Endothelial cell of umbilical vein (primary cell): Measurements from ENCODE around the gene MACROD2. TPM values are rescaled to one million over a fixed set of nuclear protein-coding genes. Genes with fewer than 3 reads are reported as not detected.

Experiments used
- BruUV-seq: library from RNA; stranded (reverse); fragments of 400-500 nt; replicated peaks from 2 replicates; lab custom pipeline; 2021; lab: Mats Ljungman, UMichigan
- CTCF ChIA-PET: fragments of 300-600, 350-600 bp; sonication (Branson Sonifier 250); formaldehyde crosslinking; loops from one replicate; lab custom pipeline; 2021; ENCODE audit warnings: antibody characterized with exemption, inconsistent platforms; lab: Charles Lee
- POLR2A ChIA-PET: fragments of 300-600, 350-600 bp; sonication (Branson Sonifier 250); formaldehyde crosslinking; loops from one replicate; lab custom pipeline; 2021; ENCODE audit warnings: antibody characterized with exemption, inconsistent platforms; lab: Charles Lee
- DNase-seq: peaks from one replicate; pipeline ENCODE4 v3.0.0-alpha.2; 2011; ENCODE audit warnings: low read depth, low spot score
- FAIRE-seq: peaks from 2 replicates; lab custom pipeline; 2011; peaks lifted over from hg19 to GRCh38; lab: Jason Lieb, UNC
- H2AFZ ChIP-seq: 2 replicates; pipeline ENCODE4 v1.6.0; 2012; ENCODE audit warnings: low read depth, low read length, control low read depth, inconsistent platforms
- H3K27ac ChIP-seq: 2 replicates; pipeline ENCODE4 v1.5.1; 2011; ENCODE audit warnings: low read depth, mild to moderate bottlenecking, control low read depth, low read length, moderate library complexity; ENCODE audit not compliant: insufficient read depth
- H3K27me3 ChIP-seq, 2 experiments: 2 replicates each; pipeline versions ENCODE4 v1.6.0 to v1.6.1; 2011; ENCODE audit warnings: low read length in 2 of 2, mixed read lengths in 1 of 2; ENCODE audit not compliant: control insufficient read depth in 2 of 2, insufficient read depth in 2 of 2
- H3K36me3 ChIP-seq, 2 experiments: 2 replicates in 1 of 2; 3 replicates in 1 of 2; pipeline ENCODE4 v1.5.1; 2011; ENCODE audit warnings: low read length in 2 of 2, mild to moderate bottlenecking in 1 of 2, moderate library complexity in 1 of 2; ENCODE audit not compliant: control insufficient read depth in 2 of 2, insufficient read depth in 2 of 2; ENCODE audit errors: extremely low read depth in 1 of 2
- H3K4me1 ChIP-seq: 3 replicates; pipeline ENCODE4 v1.5.1; 2011; ENCODE audit warnings: mild to moderate bottlenecking, low read length; ENCODE audit not compliant: control insufficient read depth, insufficient read depth; ENCODE audit errors: extremely low read depth
- H3K4me2 ChIP-seq: 2 replicates; pipeline ENCODE4 v1.6.1; 2011; ENCODE audit warnings: low read length, control low read depth, mixed read lengths; ENCODE audit not compliant: insufficient read depth
- H3K4me3 ChIP-seq, 3 experiments: fragments of 200-600 bp in 1 of 3; sonication (generic), shearing (Covaris generic) in 1 of 3; replicated peaks in 1 of 3; 2 replicates each; pipeline ENCODE4 v1.5.1; 2011 to 2016; ENCODE audit warnings: control low read depth in 3 of 3, low read length in 3 of 3, mild to moderate bottlenecking in 2 of 3, inconsistent platforms in 1 of 3, low read depth in 1 of 3, moderate library complexity in 1 of 3; ENCODE audit not compliant: insufficient read depth in 1 of 3
- H3K79me2 ChIP-seq: 2 replicates; pipeline ENCODE4 v1.6.0; 2012; ENCODE audit warnings: low read length, inconsistent platforms; ENCODE audit not compliant: control insufficient read depth, insufficient read depth
- H3K9ac ChIP-seq: replicated peaks from 2 replicates; pipeline ENCODE3; 2011; ENCODE audit warnings: low read length, control low read depth; ENCODE audit not compliant: insufficient read depth; ENCODE audit errors: extremely low read depth
- H3K9me1 ChIP-seq: replicated peaks from 3 replicates; pipeline ENCODE4 v1.6.0; 2011; ENCODE audit warnings: mild to moderate bottlenecking, low read length; ENCODE audit not compliant: control insufficient read depth, insufficient read depth; ENCODE audit errors: extremely low read depth
- H3K9me3 ChIP-seq: replicated peaks from 2 replicates; pipeline ENCODE4 v1.5.1; 2012; ENCODE audit warnings: low read length, inconsistent platforms; ENCODE audit not compliant: control insufficient read depth, insufficient read depth
- H4K20me1 ChIP-seq: replicated peaks from 2 replicates; pipeline ENCODE3; 2011; ENCODE audit warnings: mild to moderate bottlenecking, low read length; ENCODE audit not compliant: control insufficient read depth, insufficient read depth; ENCODE audit errors: extremely low read depth
- EZH2 ChIP-seq: IDR thresholded peaks from 2 replicates; pipeline ENCODE4 v1.6.1; 2012; ENCODE audit warnings: borderline replicate concordance, low read depth, mild to moderate bottlenecking, moderate library complexity, low read length, inconsistent platforms; ENCODE audit not compliant: severe bottlenecking
- FOS ChIP-seq: IDR thresholded peaks from 2 replicates; pipeline ENCODE4 v1.6.1; 2011; ENCODE audit warnings: mild to moderate bottlenecking, low read length, moderate library complexity, borderline replicate concordance; ENCODE audit not compliant: insufficient read depth
- GATA2 ChIP-seq: IDR thresholded peaks from 2 replicates; pipeline ENCODE4 v1.7.0; 2011; ENCODE audit warnings: low read depth, mild to moderate bottlenecking, moderate library complexity, mixed read lengths, low read length; ENCODE audit not compliant: insufficient read length, insufficient read depth
- JUN ChIP-seq: IDR thresholded peaks from 2 replicates; pipeline ENCODE4 v1.6.1; 2011; ENCODE audit warnings: borderline replicate concordance, low read depth; ENCODE audit not compliant: insufficient read length, insufficient read depth
- MYC ChIP-seq: IDR thresholded peaks from one replicate; pipeline ENCODE4 v1.6.1; 2011; ENCODE audit warnings: mild to moderate bottlenecking, low read depth, low read length
- POLR2A ChIP-seq: IDR thresholded peaks from 2 replicates; pipeline ENCODE4 v1.6.1; 2012; ENCODE audit warnings: low read depth, mild to moderate bottlenecking, control low read depth, low read length
- POLR2AphosphoS5 ChIP-seq: IDR thresholded peaks from 2 replicates; pipeline ENCODE4 v1.6.1; 2012; ENCODE audit warnings: low read depth, mild to moderate bottlenecking, control low read depth, low read length, moderate library complexity; ENCODE audit not compliant: insufficient read depth
- dilution Hi-C: fragments of 300-500 bp; cut with MboI; formaldehyde crosslinking; loops from one replicate; pipeline ENCODE4 v1.15.0; 2019; ENCODE audit warnings: low sequenced_read_pairs; ENCODE audit not compliant: extremely low pct_ligation_motif_present
- intact Hi-C: fragments of 100-400 bp; cut with micrococcal nuclease; formaldehyde crosslinking; loops from one replicate; pipeline ENCODE4 v1.10.0; 2022
- polyA plus RNA-seq, 4 experiments: library from polyadenylated mRNA; depleted of rRNA in 3 of 4; stranded (reverse) in 3 of 4; unstranded in 1 of 4; fragments of >200 nt; gene quantifications; 2 replicates each; pipeline versions ENCODE4 v1.2.1 to v1.2.3, GENCODE V29; 2011 to 2012; ENCODE audit warnings: missing spikeins in 1 of 4
- total RNA-seq: library from RNA; stranded (reverse); gene quantifications from 2 replicates; pipeline ENCODE4 v1.2.3, GENCODE V29; 2021
- TF ChIP-seq, protein P1 (sequence below): IDR thresholded peaks from 2 replicates; pipeline ENCODE4 v1.6.1; 2011; ENCODE audit not compliant: insufficient read depth, insufficient read length
- TF ChIP-seq, protein P2 (sequence below), 2 donors: IDR thresholded peaks; 1 replicate in 1 of 2; 2 replicates in 1 of 2; pipeline ENCODE4 v1.5.1; 2011; ENCODE audit warnings: low read length in 2 of 2, mild to moderate bottlenecking in 2 of 2, moderate library complexity in 2 of 2, control low read depth in 1 of 2, inconsistent platforms in 1 of 2, low read depth in 1 of 2; ENCODE audit not compliant: insufficient read depth in 1 of 2; ENCODE audit errors: extremely low read depth in 1 of 2

Gene MACROD2
- total and polyA plus RNA-seq, 2 donors (not counting 3 experiments of a cell fraction or from before 2014, with no cell fraction given) = 0.11 to 0.73 TPM

DNA sequence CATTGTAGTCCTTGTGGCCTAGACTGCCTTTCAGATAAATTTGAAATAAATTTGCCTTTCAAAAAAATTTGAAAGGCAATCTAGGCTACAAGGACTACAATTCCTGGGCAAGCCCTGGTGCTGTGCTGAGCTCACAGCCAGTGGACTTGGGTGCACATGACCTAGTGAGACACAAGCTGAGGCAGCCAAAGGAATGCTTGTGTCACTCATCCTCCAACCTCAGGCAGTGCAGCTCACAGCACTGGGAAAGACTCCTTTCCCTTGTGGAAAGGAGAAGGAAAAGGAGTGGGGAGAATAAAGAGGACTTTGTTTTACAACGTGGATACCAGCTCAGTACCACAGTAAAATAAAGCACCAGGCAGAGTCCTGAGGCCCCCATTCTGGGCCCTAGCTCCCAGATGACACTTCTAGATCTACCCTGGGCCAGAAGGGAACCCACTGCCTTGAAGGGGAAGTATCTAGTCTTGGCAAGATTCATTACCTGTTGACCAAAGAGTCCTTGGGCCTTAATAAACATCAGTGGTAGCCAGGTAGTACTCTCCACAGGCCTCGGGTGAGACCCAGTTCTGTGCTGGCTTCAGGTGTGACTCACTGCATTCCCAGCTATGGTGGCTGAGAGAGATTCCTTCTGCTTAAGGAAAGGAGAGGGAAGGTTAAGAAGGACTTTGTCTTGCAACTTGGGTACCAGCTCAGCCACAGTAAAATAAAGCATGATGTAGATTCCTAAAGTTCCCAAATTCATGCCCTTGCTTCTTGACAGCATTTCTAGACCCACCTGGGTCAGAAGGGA, 1001.8 kb downstream of the MACROD2 start:
- Histone ChIP-seq H3K4me2 (no peak overlapping the region), H3K27me3 (no peaks in the 10 kb centered on the region), H3K4me1 (peaks cover 7% of the 10 kb centered on the region), H3K9me3 (no peaks in the 10 kb centered on the region), H3K27ac (peak overlapping the region; percentile 43), H4K20me1 (no peaks in the 10 kb centered on the region), H3K9me1 (no peaks in the 10 kb centered on the region), H3K79me2 (no peaks in the 10 kb centered on the region), H2AFZ (no peak overlapping the region), H3K36me3 (no peaks in the 10 kb centered on the region), H3K4me3 (no peak overlapping the region), H3K9ac (no peak overlapping the region)
- dilution Hi-C loops = no loop called here
- FAIRE-seq (no peak), DNase-seq (no peak)
- TF ChIP-seq, protein P1, sequence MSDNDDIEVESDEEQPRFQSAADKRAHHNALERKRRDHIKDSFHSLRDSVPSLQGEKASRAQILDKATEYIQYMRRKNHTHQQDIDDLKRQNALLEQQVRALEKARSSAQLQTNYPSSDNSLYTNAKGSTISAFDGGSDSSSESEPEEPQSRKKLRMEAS = no peak
- TF ChIP-seq POLR2AphosphoS5 = no peak
- no peak for TF ChIP-seq POLR2A
- TF ChIP-seq MYC = no peak
- no peak for TF ChIP-seq JUN
- no peak for TF ChIP-seq GATA2
- TF ChIP-seq, protein P2, sequence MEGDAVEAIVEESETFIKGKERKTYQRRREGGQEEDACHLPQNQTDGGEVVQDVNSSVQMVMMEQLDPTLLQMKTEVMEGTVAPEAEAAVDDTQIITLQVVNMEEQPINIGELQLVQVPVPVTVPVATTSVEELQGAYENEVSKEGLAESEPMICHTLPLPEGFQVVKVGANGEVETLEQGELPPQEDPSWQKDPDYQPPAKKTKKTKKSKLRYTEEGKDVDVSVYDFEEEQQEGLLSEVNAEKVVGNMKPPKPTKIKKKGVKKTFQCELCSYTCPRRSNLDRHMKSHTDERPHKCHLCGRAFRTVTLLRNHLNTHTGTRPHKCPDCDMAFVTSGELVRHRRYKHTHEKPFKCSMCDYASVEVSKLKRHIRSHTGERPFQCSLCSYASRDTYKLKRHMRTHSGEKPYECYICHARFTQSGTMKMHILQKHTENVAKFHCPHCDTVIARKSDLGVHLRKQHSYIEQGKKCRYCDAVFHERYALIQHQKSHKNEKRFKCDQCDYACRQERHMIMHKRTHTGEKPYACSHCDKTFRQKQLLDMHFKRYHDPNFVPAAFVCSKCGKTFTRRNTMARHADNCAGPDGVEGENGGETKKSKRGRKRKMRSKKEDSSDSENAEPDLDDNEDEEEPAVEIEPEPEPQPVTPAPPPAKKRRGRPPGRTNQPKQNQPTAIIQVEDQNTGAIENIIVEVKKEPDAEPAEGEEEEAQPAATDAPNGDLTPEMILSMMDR (IDR thresholded peaks at IDR 0.05; ENCODE audit: extremely low read depth in 1 of 2, insufficient read depth in 1 of 2, low read depth in 1 of 2, low read length in 2 of 2) = no peak
- TF ChIP-seq FOS = no peak
- TF ChIP-seq EZH2 = no peak
- ChIA-PET POLR2A (no interaction called here), CTCF (interaction anchor here (1.2 to 2.4 kb wide), 2 partner anchors 11 to 45 kb away, joined by 3 to 12 read pairs; no protein-coding TSS in a partner anchor)
- no TSS peak for BruUV-seq
- intact Hi-C loops = no loop called here
